Adrenal gland (tissue), 5 donors: ENCODE measurements around the gene DCDC2.

Experiments
- POLR2A ChIP-seq, 2 donors: fragments of 450-650 bp; IDR thresholded peaks; one replicate each; pipeline ENCODE4 v1.6.1; 2017; ENCODE audit warnings: antibody characterized with exemption in 2 of 2, mild to moderate bottlenecking in 2 of 2, moderate library complexity in 1 of 2
- TF ChIP-seq, protein P1 (sequence below), 6 experiments: fragments of 450-650 bp in 4 of 6; fragments of 200-600 bp in 2 of 6; sonication (generic) in 1 of 6; IDR thresholded peaks; 1 replicate in 5 of 6; 2 replicates in 1 of 6; pipeline versions ENCODE4 v1.5.1 to v1.8.0; 2016 to 2021; ENCODE audit warnings: antibody characterized with exemption in 6 of 6, mild to moderate bottlenecking in 2 of 6, moderate library complexity in 1 of 6
- donor health status: DM: no; HTN: no; CAD: no.

GRCh38 chr6:24284006-24284405 is 73.9 kb downstream of the DCDC2 start:
- TF ChIP-seq, protein P1, sequence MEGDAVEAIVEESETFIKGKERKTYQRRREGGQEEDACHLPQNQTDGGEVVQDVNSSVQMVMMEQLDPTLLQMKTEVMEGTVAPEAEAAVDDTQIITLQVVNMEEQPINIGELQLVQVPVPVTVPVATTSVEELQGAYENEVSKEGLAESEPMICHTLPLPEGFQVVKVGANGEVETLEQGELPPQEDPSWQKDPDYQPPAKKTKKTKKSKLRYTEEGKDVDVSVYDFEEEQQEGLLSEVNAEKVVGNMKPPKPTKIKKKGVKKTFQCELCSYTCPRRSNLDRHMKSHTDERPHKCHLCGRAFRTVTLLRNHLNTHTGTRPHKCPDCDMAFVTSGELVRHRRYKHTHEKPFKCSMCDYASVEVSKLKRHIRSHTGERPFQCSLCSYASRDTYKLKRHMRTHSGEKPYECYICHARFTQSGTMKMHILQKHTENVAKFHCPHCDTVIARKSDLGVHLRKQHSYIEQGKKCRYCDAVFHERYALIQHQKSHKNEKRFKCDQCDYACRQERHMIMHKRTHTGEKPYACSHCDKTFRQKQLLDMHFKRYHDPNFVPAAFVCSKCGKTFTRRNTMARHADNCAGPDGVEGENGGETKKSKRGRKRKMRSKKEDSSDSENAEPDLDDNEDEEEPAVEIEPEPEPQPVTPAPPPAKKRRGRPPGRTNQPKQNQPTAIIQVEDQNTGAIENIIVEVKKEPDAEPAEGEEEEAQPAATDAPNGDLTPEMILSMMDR (IDR thresholded peaks at IDR 0.05), result no peak
- TF ChIP-seq POLR2A (IDR thresholded peaks at IDR 0.05), result no peak
